Suprapubic skin (tissue), 4 donors: ENCODE data around the gene GUCY1A2. TPM values are rescaled to one million over a fixed set of nuclear protein-coding genes. Genes with fewer than 3 reads are reported as not detected.

Source experiments
- DNase-seq, 2 donors: peaks; one replicate each; pipeline ENCODE4 v3.0.0-alpha.2; 2019; ENCODE audit warnings: low spot score in 2 of 2
- H3K27ac ChIP-seq: fragments of 200-600 bp; sonication (generic); one replicate; pipeline ENCODE4 v1.5.1; 2019
- H3K27me3 ChIP-seq: fragments of 200-600 bp; sonication (generic); one replicate; pipeline ENCODE4 v1.5.1; 2019
- H3K36me3 ChIP-seq: fragments of 200-600 bp; sonication (generic); one replicate; pipeline ENCODE4 v1.5.1; 2019
- H3K4me1 ChIP-seq: fragments of 200-600 bp; sonication (generic); one replicate; pipeline ENCODE4 v1.5.1; 2019
- H3K4me3 ChIP-seq: fragments of 200-600 bp; sonication (generic); one replicate; pipeline ENCODE4 v1.5.1; 2019; ENCODE audit warnings: mild to moderate bottlenecking
- H3K9me3 ChIP-seq: fragments of 200-600 bp; sonication (generic); one replicate; pipeline ENCODE4 v1.5.1; 2019
- EP300 ChIP-seq: sonication (generic); formaldehyde crosslinking; IDR thresholded peaks from one replicate; pipeline ENCODE4 v1.6.1; 2017; ENCODE audit warnings: antibody characterized with exemption
- POLR2A ChIP-seq, 2 donors: fragments of 450-650 bp; IDR thresholded peaks; one replicate each; pipeline ENCODE4 v1.6.1; 2017; ENCODE audit warnings: antibody characterized with exemption in 2 of 2, mild to moderate bottlenecking in 2 of 2, moderate library complexity in 2 of 2
- POLR2AphosphoS5 ChIP-seq, 3 donors: sonication (generic); formaldehyde crosslinking; IDR thresholded peaks; one replicate each; pipeline ENCODE4 v1.6.1; 2017; ENCODE audit warnings: antibody characterized with exemption in 3 of 3
- WGBS: methylation state at CpG from one replicate; pipeline ENCODE4 v1.1.5; 2018; 5-methylcytosine and 5-hydroxymethylcytosine counted together
- total RNA-seq, 4 donors: library from RNA; depleted of rRNA; stranded (reverse); fragments of >200 nt; gene quantifications; one replicate each; pipeline ENCODE4 v1.1.0, GENCODE V29; 2016
- TF ChIP-seq, protein P1 (sequence below), 2 donors: fragments of 200-600 bp in 1 of 2; fragments of 450-650 bp in 1 of 2; sonication (generic) in 1 of 2; IDR thresholded peaks; one replicate each; pipeline ENCODE4 v1.5.1; 2016 to 2019; ENCODE audit warnings: antibody characterized with exemption in 2 of 2, mild to moderate bottlenecking in 1 of 2, moderate library complexity in 1 of 2

Gene GUCY1A2
- total RNA-seq, 4 donors from 2014 or later = 0.49 to 2.7 (median 1.2) TPM

GRCh38 chr11:106974831-106975230 is 43.4 kb downstream of the GUCY1A2 start:
- H3K9me3 ChIP-seq = no peaks in the 10 kb centered on the region
- no peak for DNase-seq
- TF ChIP-seq, protein P1, sequence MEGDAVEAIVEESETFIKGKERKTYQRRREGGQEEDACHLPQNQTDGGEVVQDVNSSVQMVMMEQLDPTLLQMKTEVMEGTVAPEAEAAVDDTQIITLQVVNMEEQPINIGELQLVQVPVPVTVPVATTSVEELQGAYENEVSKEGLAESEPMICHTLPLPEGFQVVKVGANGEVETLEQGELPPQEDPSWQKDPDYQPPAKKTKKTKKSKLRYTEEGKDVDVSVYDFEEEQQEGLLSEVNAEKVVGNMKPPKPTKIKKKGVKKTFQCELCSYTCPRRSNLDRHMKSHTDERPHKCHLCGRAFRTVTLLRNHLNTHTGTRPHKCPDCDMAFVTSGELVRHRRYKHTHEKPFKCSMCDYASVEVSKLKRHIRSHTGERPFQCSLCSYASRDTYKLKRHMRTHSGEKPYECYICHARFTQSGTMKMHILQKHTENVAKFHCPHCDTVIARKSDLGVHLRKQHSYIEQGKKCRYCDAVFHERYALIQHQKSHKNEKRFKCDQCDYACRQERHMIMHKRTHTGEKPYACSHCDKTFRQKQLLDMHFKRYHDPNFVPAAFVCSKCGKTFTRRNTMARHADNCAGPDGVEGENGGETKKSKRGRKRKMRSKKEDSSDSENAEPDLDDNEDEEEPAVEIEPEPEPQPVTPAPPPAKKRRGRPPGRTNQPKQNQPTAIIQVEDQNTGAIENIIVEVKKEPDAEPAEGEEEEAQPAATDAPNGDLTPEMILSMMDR (IDR thresholded peaks at IDR 0.05) = no peak
- no peak for TF ChIP-seq POLR2AphosphoS5 (IDR thresholded peaks at IDR 0.05)

DNA sequence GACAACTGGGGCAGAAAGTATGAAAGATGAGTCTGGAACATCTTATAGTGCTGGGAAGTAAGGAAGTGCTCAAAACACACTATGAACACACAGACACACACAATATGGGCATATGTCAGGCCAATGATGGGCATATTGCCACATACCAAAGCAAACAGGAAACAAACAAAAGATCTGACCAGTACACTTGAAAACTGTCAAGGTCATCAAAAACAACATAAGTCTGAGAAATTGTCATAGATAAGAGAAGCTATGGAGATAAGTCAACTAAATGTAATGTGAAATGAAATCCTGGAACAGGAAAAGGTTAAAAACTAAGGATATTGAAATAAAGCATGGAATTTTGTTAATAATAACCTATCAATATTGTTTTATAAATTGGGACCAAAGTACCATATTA is 46.4 kb downstream of the GUCY1A2 start:
- Histone ChIP-seq H3K4me3 (no peak overlapping the region), H3K27ac (no peak overlapping the region), H3K4me1 (no peaks in the 10 kb centered on the region), H3K27me3 (no peaks in the 10 kb centered on the region), H3K36me3 (no peaks in the 10 kb centered on the region), H3K9me3 (no peaks in the 10 kb centered on the region)
- no peak for DNase-seq
- TF ChIP-seq POLR2AphosphoS5 (IDR thresholded peaks at IDR 0.05) (no peak), POLR2A (IDR thresholded peaks at IDR 0.05) (no peak), EP300 (no peak)
- TF ChIP-seq, protein P1 (IDR thresholded peaks at IDR 0.05) = no peak

More at GRCh38 chr11:106974831-106975230, 43.4 kb downstream of the GUCY1A2 start:
- Histone ChIP-seq H3K4me1 (no peaks in the 10 kb centered on the region), H3K4me3 (no peak overlapping the region), H3K27me3 (no peaks in the 10 kb centered on the region), H3K27ac (no peak overlapping the region), H3K36me3 (no peaks in the 10 kb centered on the region)

DNA sequence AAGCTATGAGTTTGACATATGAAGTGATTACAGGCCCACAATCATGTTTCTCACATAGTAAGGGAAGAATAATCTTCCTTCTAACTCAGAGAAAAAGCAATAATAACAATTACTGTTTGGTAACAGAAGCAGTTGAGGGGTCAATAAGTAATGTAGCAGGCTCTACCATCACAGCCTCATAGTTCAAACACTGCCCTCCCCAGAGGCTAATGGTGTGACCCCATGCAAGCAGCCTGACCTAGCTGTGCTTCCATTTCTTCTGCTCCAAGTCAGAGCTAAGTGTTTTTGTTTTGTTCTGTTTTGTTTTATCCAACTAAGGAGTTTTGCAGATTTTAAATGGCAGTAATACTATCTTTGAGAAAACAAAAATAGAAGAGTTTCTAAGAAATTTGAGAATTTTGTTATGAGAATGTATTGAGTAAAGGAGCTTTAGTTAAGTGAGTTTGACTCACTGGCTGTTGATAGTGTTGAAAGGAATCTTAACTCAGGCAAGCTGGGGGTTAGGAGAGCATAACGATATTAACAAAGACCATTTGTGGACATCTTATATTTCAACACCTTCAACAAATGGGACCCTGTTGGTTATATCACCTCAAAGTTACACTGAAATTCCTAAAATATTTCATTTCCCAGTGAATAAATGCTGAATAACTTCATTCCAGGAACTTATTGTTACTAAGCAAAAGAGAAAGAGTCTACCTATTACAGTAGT is 48.5 kb downstream of the GUCY1A2 start:
- Histone ChIP-seq H3K4me1 (no peaks in the 10 kb centered on the region), H3K9me3 (no peaks in the 10 kb centered on the region), H3K27me3 (no peaks in the 10 kb centered on the region), H3K36me3 (no peaks in the 10 kb centered on the region), H3K4me3 (no peak overlapping the region), H3K27ac (no peak overlapping the region)
- DNase-seq = no peak
- TF ChIP-seq, protein P1 (IDR thresholded peaks at IDR 0.05) = no peak
- no peak for TF ChIP-seq POLR2AphosphoS5 (IDR thresholded peaks at IDR 0.05)
- 75% methylated on average over 1 of the region's 1 CpG for WGBS

DNA sequence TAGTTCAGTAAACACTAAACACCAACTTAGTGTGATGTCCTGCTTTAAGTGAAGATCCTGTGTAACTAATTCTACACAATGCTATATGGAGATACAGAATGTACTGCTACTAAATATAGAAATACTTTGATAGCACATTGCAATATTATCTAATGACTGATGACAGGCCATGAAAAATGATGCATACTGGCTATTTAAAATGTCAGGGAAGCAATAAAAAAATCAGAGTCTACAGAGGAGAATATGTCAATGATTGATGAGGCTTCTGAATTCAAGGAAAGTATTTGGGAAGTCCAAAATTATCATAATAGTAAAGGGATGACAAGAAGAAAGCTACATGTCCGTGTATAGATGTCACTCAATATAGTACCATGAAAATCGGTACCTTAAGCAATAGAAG is 55.3 kb downstream of the GUCY1A2 start:
- Histone ChIP-seq H3K27me3 (no peaks in the 10 kb centered on the region), H3K9me3 (no peaks in the 10 kb centered on the region), H3K36me3 (no peaks in the 10 kb centered on the region), H3K4me1 (no peaks in the 10 kb centered on the region), H3K4me3 (no peak overlapping the region), H3K27ac (no peak overlapping the region)
- no peak for TF ChIP-seq EP300
- DNase-seq = no peak
- WGBS = 77% methylated on average over 2 of the region's 2 CpGs

- no peaks in the 10 kb centered on the region for H3K36me3 ChIP-seq
- TF ChIP-seq POLR2AphosphoS5 (IDR thresholded peaks at IDR 0.05) = no peak
- TF ChIP-seq, protein P1 (IDR thresholded peaks at IDR 0.05) = no peak
- no peak for TF ChIP-seq EP300
- TF ChIP-seq POLR2A (IDR thresholded peaks at IDR 0.05) = no peak
- H3K4me3 ChIP-seq = no peak overlapping the region
- DNase-seq = no peak
- no peak overlapping the region for H3K27ac ChIP-seq
- WGBS = 18% methylated on average over 1 of the region's 1 CpG
- no peaks in the 10 kb centered on the region for H3K9me3 ChIP-seq
- H3K4me1 ChIP-seq = no peaks in the 10 kb centered on the region
- no peaks in the 10 kb centered on the region for H3K27me3 ChIP-seq
Measured at GRCh38 chr11:106961518-106961917, 56.8 kb downstream of the GUCY1A2 start.

DNA sequence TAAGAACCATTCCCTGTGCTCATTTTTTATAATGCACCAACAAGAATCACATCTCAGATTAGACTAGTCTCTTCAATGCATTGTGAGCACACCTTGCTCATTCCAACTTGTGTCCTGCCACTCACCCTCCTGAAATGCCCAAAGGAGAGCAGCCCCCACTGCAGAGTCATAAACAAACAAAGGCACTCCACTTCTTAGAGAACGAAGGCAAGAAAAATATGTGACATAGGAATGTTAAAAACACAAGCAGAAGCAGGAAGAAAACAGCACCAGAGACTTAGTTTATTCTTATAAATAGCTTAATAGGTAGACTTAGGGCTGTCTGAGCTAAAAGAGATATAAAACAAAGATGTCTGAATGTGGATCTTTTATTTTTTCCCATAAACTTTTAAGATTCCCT is 57.2 kb downstream of the GUCY1A2 start:
- H3K4me1 ChIP-seq = no peaks in the 10 kb centered on the region
- H3K27ac ChIP-seq = no peak overlapping the region
- TF ChIP-seq, protein P1 (IDR thresholded peaks at IDR 0.05) = no peak
- TF ChIP-seq POLR2AphosphoS5 (IDR thresholded peaks at IDR 0.05) (no peak), POLR2A (IDR thresholded peaks at IDR 0.05) (no peak), EP300 (no peak)
- no peak for DNase-seq
- H3K36me3 ChIP-seq = no peaks in the 10 kb centered on the region
- no peaks in the 10 kb centered on the region for H3K27me3 ChIP-seq
- 17% methylated on average over 1 of the region's 1 CpG for WGBS
- H3K9me3 ChIP-seq = no peaks in the 10 kb centered on the region
- H3K4me3 ChIP-seq = no peak overlapping the region
